CD4-positive, alpha-beta T cell treated with Interleukin-6 for 4 hours (primary cell): ENCODE data around the gene TADA1.
A peak's percentile ranks its signal among the peaks of the same experiment; 100 is the strongest.
"Not testable (repeated sequence)": the region's sequence is repeated elsewhere in the genome, so short reads cannot be mapped to it uniquely, and the experiment has no call there.

Experiments
- DNase-seq: peaks from one replicate; pipeline ENCODE4 v3.0.0-alpha.2; 2020; ENCODE audit warnings: mixed read lengths

The TADA1 gene

DNA sequence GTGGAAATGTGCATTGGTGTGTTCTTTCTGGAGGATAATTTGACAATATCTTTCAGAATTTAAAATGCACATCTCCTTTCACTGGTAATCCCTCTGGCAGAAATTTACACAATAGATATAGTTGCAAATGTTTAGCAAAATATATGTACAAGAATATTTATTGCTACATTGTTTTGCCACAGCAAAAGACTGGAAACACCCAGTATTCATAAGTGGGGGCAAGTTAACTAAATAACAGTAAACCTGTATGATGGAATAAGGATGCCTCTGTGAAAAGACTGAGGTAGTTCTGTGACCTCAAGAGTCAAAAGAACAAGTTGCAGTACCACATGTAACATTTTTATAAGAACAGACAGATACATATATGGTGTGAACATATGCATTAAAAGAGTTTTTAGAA, 13.7 kb upstream of the TADA1 start:
- no peak for DNase-seq

DNA sequence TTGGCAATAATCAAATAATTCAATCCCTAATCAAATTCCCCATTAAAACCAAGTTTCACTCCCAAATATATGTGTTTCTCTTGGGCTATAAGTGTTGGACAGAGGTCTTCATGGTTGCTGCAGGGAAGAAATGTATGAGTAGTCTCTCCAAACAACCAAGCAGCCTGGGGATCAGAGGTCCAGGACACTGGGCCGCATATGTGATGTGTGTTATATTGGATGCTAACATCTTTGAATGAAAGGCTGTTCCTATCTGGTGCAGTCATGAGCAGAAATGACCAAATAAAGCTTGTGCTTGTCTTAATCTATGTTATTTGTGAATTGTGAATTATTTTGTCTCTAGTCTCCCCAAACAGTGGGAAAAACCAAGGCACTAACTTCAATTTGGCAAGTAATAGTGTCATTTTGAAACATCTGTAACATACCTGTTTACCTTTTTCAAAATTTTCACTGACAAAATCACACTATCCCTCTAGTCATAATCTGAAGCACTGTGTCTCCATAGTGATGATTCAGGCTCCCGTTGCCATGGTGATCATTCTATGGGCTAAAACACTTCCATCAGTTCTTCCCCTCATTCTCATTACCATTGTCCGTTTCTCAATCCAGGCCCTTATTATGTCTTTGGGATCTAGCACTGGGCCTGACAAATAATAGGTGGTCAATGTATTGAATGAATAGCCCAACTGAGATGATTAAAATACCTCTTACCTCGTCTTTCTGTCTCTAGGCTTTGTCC, 12.5 kb upstream of the TADA1 start:
- no peak for DNase-seq

DNA sequence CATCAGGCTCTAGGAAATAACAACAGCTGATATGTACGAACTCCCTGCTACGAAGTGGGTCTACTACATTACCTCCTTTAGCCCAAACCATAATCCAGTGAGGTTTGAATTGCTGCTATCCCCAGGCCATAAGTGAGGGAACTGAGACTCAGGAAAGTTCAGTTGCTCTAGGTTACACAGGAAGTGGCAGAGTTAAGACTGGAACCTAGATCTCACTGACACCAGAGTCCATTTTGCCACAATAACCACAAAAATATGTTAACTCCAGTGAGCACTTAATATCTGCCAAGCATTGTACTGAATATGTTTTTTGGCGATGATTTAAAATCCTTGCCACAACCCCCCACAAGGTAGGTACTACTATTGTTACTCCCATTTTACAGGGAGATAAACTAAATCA, 8.9 kb upstream of the TADA1 start:
- DNase-seq, result no peak

DNA sequence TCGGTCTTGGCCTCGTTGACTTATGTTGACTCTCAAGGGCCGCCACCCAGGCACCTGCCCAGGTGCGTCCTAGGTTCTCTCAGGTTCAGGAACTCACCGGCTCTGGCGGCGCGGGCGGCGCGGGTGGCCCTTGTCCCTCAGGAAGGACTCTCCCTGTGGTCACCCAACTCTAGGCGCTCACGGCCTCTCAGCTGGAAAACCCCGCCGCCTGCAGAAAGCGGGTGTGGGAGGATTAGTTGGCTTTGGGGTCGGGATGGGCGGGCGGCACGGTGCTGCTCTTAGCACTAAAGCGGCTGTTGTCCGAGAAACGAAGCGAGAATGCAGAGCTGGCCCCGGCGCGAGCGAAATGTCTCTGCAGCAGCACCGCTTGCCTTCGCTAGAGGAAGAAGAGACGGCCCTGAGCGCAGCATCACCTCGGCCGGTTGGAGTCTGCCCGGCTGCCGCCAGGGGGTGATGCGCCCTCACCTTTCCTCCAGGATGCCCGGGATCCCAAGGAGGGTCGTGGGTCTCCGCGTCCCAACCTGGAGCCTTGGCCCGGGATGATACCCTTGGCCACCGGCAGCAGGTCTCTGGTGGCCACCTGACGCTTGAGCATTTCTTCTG, 8.1 kb upstream of the TADA1 start:
- peak; percentile 43 for DNase-seq

DNA sequence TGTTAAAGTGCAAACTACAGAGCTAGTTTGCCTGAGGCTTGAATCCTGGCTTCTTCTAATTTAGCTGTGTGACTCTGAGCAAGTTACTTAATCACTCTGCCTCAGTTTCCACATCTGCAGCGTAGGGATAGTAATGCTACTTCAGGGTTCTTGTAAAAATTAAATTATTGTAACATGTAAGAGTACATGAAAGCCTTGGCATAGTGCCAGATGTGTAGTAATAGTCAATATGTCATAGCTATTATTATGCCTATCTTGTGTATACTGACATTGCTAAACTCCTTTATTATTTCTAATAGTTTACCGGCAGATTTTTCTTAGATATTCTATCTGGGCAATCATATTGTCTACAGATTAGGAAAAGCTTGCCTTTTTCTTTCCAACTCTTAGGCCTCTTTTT, 6.8 kb upstream of the TADA1 start:
- no peak for DNase-seq

DNA sequence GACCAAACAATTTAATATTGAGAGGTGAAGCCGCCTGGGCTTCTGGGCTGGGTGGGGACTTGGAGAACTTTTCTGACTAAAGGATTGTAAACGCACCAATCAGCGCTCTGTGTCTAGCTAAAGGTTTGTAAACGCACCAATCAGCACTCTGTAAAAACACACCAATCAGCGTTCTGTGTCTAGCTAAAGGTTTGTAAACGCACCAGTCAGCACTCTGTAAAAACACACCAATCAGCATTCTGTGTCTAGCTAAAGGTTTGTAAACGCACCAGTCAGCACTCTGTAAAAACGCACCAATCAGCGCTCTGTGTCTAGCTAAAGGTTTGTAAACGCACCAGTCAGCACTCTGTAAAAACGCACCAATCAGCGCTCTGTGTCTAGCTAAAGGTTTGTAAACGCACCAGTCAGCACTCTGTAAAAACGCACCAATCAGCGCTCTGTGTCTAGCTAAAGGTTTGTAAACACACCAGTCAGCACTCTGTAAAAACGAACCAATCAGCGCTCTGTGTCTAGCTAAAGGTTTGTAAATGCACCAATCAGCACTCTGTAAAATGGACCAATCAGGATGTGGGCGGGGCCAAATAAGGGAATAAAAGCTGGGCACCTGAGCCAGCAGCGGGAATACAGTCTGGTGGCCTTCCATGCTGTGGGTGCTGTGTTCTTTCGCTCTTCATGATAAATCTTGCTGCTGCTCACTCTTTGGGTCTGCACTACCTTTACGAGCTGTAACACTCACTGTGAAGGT, 2.3 kb upstream of the TADA1 start:
- DNase-seq, result not testable (repeated sequence)

DNA sequence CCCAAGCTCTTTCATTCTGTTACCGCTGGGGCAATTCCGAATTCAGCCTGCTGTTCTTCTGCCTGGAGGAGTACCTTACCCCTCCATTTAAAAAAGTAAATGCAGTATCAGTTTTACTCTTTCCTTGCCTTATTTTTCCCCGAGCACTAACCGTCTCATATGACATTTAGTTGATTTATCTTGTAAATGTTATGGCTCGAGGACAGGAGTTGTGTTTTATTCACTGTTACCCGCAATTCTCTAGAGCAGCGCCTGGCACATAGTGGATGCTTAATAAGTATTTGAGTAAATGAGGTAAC, 425 bp upstream of the TADA1 start:
- no peak for DNase-seq

DNA sequence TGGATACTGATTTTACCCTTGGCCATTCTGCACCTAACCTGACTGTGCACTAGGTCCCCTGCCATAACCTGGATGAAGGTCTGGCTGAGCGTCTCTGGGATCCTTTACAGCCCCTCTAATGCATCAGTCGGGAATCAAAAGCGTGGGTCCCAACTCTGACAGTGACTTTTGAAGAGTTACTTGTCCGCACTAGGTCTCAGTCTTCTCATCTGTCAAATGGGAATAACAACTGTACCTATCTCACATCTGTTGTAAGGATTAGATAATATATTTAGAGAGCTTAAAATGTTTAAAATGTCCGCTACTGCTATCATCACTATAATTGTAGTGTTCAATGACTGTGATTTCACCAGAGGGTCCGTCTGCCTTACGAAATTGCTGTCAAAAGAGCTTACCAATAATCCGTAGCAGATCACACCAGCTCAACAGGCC, 746 bp downstream of the TADA1 start:
- DNase-seq, result no peak

DNA sequence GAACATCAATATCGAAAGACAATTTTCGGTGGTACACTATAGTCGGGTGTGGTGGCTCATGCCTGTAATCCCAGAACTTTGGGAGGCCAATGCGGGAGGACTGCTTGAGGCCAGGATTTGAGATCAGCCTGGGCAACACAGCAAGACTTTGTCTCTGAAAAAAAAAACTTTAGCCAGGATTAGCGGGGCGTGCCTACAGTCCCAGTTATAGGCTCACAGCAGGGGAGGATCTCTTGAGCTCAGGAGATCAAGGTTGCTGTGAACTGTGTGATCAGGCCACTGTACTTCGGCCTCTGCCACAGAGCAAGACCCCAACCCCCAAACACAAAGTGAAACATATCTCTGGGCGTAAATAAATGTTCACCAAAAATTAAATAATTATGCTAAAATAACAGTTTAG, 1.6 kb downstream of the TADA1 start:
- no peak for DNase-seq

DNA sequence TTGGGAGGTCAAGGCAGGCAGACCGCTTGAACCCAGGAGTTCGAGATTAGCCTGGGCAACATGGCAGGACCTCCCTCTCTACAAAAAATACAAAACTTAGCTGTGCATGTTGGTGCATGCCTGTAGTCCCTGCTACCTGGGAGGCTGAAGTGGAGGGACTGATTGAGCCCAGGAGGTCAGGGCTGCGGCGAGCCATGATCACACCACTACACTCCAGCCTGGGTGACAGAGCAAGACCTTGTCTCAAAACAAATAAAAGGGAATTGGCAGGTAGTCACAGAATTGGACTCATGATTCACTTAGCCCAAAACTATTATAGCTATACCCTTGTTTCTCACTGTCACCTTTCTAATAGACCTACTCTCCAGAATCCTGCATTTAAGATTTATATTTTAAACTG, 5.5 kb downstream of the TADA1 start:
- DNase-seq, result no peak

DNA sequence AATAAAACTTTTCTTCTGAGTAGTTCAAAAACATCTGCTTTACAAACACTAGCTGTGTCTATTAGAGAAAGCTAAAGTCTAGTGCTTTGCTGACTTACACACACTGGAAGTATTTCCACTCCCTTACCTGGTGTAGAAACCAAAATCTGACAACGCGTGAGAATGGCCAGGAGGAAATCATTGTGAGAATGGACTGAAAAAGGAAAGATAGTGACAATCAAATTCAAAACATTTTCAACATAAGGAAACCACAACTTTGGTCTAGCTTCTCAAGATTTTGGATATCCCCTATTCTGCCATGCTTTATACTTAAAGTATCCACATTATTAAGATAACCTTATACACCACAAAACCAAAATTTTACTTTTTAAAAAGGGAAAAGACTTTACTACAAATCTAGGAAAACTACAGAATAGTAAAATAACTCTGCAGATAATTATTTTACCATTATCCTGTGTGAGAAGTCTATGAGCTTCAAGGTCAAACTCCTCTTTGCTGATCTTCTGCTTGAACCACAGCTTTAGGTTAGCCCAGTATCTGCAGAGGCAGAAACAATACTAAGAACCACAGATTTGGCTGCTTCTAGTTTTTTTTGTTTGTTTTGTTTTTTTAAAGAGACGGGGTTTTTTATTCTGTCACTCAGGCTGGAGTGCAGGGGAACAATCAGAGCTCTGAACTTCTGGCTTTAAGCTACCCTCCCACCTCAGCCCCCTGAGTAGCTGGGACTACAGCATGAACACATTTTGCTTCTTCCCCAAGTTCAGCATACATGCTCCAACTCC, 6.6 kb downstream of the TADA1 start:
- DNase-seq, result no peak

DNA sequence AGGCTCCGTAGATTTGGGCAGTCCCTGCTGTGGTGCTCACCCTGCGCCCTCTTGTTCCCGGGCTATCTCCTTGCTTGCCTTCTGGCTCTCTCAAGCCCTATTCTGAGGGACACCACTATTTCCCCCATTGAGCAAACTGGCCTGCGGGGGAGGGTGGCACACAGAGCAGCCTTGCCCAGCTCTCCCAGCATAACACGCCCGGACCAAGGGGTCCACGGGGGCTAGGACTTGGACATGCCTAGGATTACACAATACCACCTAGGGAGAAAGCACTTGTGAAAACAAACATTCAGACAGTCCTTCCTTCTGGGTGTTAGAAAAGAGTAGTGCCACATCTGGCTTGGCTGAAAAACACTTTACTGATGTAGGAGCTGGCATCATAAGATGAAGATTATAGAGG, 7.4 kb downstream of the TADA1 start:
- DNase-seq, result no peak

DNA sequence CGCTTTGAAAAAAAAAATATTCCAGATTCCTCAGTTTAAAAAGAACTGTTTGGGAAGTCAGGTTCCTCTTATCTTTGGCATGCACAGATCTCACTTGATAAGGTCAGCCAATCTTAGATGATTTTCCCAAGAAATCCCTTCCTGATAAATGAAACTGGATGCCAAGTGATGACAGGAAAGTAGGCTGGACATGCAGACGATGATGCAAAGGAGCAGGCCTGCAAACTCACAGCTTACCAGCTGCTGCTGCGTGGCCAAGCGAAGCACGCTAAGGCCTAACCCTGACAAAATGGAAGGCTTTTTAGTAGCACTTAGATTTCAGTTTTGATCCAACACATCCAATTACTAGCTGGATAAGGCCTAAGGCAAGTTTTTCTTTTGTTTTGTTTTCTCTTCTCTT, 10.1 kb downstream of the TADA1 start:
- no peak for DNase-seq

DNA sequence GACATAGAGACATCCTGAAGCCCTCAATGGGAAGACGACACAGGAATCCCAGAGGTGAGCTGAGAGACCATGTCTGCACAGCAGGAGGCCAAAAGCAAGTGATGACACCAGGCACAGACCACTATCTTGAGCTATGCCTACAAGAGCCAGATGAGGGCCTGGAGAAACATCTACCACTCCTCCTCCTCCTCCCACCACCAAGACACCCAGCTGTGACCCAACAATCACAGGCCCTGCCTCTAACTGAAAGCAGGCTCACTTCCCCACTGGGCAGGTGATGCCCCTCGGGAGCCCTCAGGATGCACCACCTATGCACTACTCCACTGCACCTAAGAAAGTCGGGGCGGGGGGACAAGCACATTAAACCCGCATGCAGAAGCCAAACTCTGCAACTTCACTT, 16.5 kb downstream of the TADA1 start:
- DNase-seq, result no peak

DNA sequence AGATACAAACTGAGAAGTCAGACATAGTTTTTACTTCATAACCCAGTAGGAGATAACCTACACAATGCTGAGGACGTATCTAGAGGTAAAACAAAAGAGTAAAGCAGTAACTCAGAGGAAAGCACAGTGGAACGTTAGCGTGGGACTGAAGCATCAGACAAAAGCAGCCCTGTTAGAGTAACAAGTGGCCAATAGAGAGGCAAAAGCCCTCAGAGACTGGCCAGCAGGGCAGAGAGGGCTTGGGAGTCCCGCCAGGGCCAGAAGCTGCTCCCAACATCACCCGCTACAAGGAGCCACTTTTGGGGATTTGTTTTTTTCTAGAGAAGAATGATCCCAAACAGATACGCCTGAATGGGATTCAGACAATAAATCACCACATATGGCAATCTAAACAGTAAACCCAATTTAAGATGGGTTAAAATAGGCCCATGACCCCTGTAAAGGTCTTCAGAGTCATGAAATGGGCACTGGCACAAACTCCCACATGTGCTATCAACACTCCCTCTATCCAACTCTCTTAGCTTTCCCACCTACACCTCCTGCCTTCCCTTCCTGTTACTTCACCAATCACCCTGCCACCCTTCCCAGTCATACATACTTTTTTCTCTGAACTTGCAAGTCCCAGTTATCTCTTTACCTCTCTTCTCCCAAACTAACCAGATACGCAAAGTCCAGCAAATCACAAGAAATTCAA, 17.2 kb downstream of the TADA1 start:
- no peak for DNase-seq

DNA sequence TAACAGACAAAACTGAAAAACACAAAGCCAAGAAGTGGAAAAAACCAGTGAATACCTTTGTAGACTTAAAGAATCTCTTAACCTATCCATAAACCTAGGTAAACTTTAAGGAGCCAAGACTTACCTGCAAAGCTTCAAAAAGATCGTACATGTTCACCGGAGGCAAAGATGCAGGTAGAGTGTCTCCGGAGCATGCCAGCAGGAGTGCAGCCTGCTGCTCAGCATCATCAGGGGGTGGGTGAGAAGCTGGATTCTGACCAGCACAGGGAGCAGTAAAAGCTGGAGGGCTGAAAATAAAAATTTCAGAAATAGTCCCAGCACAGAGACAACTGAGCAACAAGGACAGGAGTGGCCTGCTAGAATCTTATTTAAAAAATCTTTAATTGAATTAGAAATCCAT, 18.1 kb downstream of the TADA1 start:
- no peak for DNase-seq

DNA sequence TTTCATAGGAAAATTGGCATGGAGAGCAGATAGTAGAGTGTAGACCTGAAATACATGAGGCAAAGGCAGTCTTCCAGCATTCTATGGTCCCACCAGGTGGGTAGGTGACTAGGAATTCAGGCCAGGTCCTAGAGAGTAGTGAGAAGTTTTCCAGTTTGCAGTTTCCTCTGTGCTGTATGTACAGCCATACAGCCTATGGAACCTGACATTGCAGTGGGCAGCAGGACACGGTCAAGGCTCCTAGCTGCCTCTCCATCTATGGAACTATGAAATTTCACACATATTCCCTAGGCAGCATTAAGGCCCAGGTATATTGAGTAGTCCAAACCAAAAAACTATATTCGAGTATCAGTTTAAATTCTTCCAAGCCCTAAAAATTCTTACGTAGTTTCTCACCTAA, 20.5 kb downstream of the TADA1 start:
- no peak for DNase-seq

DNA sequence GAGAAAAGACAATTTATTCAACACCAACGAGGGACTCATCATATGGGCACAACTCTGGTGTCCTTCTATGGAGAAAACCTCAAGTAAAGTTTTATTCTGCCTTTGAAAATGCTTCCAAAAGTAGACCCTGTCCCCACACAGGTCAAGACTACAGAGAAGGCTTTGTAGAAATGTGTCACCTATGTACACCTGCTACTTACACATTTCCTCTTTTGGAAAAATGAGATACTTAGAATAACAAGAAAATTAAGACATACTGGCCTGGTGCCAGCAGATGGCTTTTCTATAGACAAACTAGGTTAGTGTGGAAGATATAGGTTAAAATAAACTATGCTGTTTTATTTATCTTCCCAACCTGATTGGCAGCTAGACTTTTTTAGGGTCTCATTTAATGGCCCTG, 23.1 kb downstream of the TADA1 start:
- no peak for DNase-seq

DNA sequence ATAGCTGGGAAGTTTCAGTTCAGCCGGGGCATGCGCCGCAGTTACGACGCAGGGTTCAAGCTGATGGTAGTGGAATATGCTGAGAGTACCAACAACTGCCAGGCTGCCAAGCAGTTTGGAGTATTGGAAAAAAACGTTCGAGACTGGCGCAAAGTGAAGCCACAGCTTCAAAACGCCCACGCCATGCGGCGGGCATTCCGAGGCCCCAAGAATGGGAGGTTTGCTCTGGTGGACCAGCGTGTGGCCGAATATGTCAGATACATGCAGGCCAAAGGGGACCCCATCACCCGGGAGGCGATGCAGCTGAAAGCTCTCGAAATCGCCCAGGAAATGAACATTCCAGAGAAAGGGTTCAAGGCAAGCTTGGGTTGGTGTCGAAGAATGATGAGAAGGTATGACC, 26.9 kb downstream of the TADA1 start:
- DNase-seq, result no peak

DNA sequence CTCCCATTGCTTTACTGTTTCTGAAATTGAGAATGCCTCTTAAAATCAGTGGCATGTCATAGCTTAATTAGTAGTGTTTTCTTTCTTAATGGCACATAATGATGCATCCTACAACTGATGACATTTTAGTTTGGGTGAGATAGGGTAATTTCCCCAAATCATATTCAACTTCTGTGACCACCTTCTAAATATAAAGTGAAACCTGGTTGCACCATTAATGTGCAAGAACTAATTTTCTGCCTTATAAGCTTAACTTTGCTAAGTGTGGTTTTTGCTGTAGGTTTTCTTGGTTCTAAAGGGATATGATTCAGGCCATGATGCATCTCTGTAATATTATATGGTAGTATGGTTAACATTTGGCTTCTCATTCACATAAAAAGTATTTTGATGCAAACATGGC, 27.9 kb downstream of the TADA1 start:
- DNase-seq, result no peak

DNA sequence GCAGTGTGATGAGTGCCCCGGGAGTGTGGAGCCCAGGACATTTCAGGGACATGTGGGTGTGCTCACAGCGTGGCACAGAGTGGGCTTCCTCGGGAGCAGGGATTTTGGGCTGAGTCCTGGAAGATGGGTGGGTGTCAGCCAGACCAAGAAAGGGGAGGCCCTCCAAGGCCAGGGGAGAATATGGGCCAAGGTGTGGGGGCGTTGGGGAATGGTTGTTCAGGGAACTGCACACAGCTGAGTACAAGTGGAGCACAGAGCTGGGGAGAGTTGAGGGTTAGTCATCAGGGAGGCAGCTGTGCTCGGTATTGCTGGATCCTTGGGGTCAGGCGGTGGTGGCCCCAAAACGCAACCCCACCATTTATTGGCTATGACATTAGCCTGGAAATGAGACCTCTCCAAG, 31.3 kb downstream of the TADA1 start:
- no peak for DNase-seq

DNA sequence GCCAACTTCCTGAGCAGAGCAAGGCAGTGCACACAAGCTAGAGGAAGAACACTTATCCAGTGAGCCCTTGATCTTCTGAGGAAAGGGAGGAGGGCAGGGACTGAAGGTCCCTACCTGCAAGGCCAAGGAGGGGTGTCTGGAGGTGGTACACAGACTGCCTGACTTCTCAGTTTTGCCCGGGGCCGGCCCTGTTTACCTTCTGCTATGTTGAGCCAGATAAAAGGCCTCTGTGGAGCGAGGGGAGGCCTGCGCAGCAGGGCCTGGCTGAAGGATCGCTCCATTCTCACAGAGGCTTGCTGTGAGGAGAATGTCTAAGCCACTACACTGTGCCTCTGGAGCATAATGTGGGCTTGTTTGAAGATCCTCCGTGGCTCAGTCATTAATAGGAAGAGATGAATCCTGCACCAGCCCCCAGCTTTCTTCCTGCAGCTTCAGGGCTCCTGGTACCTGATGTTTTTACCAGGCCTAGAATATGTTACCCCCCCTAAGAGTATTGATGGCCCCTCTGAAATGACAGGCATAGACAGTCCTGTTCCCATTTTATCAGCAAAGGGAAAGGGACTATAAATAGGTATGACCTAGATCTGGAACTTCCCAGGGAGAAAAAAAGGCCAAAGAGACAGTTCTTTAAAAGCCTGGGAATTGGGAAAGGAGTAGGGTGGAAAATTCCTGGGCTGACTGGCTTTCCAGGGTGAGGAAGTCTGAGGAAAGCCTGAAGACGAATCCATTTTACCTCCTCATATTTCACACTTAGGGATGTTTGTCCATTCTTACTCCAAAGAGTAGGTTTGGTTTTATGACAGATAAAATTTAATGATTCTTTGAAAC, 32.1 kb downstream of the TADA1 start:
- DNase-seq, result no peak
